IPS DF 19.7 (cell line): Measurements from ENCODE around the gene VKORC1L1.
"Not testable (repeated sequence)": the region's sequence is repeated elsewhere in the genome, so short reads cannot be mapped to it uniquely, and the experiment has no call there.

Source experiments
- DNase-seq: peaks from one replicate; pipeline ENCODE4 v3.0.0-alpha.2; 2013; ENCODE audit warnings: low read depth, low spot score

Gene VKORC1L1

GRCh38 chr7:65937296-65937695 is 64.4 kb downstream of the VKORC1L1 start:
- DNase-seq: no peak

DNA sequence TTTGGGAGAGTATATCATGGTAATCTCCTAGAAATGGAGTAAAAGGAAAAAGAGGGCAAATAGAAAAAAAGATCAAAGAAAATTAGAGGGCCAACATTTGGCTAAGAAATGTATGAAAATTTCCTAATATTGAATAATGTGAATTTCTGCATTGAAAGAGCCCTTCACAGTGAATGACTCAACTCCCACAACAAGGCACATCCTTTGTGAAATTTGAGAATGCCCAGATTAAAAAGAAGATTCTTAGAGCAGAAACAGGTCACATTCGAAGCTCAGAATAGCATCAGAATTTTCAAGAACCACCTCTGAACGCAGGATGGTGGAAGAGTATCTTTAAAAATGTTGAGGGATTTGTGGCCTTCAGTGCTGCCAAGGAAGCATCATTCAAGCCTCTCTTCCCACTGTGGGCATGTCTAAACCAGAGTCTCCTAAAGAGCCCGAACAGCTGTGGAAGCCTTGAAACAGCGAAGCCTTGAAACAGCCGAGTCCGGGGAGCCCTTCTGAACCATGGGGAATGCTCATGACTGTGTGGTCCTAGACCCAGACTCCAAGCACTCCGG is 65.5 kb downstream of the VKORC1L1 start:
- no peak for DNase-seq

- not testable (repeated sequence) for DNase-seq
These were observed 72.9 kb downstream of the VKORC1L1 start for GRCh38 chr7:65945787-65946186.

GRCh38 chr7:65946904-65947303 is 74.0 kb downstream of the VKORC1L1 start:
- DNase-seq: no peak

GRCh38 chr7:65951837-65952578 is 79.1 kb downstream of the VKORC1L1 start:
- DNase-seq: no peak

DNA sequence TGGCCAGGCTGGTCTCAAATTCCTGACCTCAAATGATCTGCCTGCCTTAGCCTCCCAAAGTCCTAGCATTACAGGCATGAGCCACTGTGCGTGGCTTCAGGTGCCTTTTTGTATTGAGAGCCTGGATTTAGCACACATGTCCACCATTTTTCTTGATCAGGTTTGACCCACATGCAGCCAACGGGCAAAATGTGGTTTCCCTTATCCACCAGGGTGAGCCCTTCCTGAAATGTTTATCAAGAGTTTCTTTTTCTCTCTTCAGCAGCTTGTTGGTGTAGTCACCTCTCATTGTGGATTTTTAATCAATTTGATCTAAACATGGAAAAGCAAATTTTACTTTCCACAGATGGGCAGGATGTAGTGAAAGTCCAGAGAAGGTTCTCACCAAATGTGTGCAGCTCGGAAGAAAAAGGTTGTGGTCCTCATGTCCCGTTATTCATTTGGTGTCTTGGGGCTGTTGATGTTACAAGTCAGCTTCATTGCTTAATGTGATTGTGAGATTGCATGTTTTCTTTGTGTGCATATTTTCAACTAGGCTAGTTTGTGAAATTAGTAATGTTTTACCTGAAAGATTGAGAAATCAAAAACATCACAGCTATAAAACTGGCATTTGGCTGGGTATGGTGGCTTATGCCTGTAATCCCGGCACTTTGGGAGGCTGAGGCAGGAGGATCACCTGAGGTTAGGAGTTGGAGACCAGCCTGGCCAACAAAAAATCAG is 80.3 kb downstream of the VKORC1L1 start:
- DNase-seq: no peak

DNA sequence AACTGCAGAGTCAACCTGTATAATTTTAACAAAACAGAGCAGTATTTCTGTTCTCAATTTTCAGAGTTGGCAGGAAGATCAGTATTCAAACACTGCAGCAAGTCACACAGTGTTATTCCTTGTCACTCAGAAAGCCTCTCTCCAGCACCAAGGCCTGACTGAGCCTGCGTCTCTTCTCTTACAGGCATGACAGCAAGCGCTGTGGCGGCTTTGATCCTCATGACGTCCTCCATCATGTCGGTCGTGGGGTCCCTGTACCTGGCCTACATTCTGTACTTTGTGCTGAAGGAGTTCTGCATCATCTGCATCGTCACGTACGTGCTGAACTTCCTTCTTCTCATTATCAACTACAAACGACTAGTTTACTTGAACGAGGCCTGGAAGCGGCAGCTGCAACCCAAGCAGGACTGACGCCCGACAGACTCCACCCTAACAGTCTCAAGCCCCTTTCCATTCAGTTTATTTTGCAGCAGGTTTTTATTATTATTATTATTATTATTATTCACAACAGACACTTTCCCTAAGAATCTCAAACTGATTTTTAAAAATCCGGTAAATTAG is 81.1 kb downstream of the VKORC1L1 start:
- no peak for DNase-seq

GRCh38 chr7:65955718-65956117 is 82.8 kb downstream of the VKORC1L1 start:
- DNase-seq: no peak

DNA sequence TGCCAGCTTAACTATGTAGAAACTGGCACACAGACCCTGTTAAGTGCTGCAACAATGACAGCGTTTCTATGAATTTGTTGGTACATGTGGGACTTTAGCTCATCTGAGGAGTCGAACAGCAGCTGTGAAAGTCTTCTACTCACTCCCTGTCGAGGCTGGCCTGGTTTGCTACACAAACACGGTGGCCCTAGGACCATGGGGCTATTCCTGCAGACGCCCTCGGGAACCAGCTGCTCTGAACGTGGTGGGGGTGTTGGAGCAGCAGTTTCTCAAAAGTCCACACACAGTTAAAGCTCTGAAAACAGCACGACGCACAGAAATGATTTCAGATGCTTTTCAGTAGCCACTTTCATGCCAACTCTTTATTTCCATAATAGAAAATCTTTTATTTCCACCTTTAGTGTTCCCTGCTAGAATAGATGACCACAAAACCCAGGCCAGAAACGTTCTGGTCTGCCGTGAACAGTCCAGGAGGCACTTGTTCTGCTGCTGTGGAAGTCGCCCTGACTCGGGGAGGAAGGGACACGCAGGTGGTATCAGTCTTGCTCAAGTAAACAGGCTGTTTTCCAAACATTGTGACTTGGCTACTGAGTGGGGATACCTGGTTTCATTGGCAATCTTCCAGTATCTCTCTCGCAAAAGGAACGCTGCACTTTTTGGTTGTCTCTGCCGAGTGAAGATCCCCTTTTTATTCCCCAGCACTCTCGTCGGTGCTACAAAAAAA is 87.6 kb downstream of the VKORC1L1 start:
- no peak for DNase-seq

- no peak for DNase-seq
These were observed 89.2 kb downstream of the VKORC1L1 start for GRCh38 chr7:65962033-65962432.

DNA sequence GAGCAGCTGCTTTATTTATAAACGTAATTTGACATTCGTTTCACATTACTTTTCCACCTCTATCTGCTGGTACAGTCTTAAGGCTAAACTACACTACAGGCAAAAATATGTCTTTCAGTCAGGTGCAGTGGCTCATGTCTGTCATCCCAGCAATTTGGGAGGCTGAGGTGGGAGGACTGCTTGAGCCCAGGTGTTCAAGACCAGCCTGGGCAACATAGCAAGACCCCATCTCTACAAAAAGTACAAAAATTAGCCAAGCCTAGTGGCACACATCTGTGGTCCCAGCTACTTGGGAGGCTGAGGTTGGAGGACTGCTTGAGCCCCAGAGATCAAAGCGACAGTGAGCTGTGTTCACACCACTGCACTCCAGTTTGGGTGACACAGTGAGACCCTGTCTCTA is 91.8 kb downstream of the VKORC1L1 start:
- not testable (repeated sequence) for DNase-seq

GRCh38 chr7:65966146-65966545 is 93.3 kb downstream of the VKORC1L1 start:
- no peak for DNase-seq

DNA sequence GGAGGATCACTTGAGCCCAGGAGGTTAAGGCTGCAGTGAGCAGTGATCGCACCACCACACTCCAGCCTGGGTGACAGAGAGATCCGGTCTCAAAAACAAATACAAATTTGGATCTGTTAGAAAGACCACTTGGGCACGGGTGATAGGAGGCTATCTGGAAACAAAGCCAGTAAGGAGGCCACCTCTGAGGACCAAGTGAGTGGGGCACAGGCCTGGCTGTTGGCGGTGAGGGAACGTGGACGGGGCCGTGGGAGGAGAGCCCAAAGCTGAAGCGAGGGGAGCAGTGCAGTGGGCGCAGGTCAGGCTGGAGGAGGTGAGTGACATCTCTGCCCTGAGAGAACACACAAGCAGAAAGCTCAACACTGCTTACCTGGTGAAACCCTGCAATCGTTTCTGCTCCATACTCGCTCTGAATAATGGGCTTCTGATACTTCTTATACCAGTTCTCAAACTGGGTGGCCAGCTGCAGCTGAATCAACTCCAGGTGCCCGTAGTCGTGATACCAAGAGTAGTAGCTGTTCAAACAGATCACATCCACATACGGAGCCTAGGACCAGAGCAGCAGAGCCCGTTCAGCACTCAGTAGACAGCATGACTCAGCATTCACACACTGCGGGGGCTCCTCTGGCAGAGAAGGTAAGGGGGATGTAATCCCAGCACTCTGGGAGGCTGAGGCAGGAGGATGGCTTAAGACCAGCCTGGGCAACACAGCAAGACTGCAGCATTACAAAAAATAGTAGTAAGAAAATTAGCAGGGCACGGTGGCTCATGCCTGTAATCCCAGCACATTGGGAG is 94.7 kb downstream of the VKORC1L1 start:
- DNase-seq: no peak

DNA sequence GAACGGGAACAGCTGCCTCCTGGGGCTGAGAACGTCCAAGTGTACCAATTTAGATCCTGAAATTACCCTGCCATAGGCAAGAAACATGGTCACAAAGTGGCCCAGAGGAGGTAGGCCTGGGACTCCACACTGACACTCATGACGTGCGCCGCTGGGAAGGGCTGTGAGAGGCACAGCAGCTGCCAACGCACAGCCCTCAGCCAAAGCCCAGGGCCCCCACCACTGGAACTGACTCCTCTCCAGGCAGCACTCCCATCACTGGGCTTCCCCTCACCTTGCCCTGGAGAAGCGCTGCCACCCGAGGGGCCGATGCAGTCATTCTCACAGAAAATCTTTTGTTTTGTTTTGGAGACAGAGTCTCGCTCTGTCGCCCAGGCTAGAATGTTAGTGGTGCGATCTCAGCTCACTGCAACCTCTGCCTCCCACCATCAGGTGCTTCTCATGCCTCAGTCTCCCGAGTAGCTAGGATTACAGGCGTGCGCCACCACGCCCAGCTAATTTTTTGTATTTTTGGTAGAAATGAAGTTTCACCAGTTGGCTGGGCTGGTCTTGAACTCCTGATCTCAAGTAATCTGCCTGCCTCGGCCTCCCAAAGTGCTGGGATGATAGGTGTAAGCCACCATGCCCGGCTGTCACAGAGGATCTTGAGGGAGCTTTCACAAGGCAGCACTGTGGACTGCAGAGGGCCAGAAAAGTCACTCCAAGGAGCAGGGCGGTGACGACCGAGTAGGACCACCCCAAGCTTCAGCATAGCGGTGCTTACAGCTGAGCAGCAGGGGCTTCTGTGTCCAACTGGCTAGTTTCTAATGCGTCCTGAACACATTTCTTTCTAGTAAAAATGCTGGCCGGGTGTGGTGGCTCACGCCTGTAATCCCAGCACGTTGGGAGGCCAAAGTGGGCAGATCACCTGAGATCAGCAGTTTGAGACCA is 95.6 kb downstream of the VKORC1L1 start:
- no peak for DNase-seq

DNA sequence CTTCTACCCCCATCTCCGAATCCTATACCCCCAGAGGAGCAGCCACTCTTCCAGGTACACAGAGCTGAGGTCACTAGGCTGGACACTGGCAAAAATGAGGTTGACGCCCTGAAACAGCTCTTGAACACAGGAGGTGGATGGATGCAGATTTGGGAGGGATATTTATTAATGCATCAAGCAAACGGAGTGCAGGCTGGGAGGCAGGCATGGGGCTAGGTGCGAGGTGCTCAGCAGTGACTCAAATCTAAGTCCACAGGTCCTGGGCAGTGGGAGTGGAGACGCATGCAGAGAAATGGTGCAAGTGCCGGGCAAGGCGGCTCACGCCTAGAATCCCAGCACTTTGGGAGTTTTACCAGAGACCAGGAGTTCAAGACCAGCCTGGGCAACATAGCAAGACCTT is 98.1 kb downstream of the VKORC1L1 start:
- no peak for DNase-seq

- no peak for DNase-seq
These were observed 100.1 kb downstream of the VKORC1L1 start for GRCh38 chr7:65972976-65973375.

DNA sequence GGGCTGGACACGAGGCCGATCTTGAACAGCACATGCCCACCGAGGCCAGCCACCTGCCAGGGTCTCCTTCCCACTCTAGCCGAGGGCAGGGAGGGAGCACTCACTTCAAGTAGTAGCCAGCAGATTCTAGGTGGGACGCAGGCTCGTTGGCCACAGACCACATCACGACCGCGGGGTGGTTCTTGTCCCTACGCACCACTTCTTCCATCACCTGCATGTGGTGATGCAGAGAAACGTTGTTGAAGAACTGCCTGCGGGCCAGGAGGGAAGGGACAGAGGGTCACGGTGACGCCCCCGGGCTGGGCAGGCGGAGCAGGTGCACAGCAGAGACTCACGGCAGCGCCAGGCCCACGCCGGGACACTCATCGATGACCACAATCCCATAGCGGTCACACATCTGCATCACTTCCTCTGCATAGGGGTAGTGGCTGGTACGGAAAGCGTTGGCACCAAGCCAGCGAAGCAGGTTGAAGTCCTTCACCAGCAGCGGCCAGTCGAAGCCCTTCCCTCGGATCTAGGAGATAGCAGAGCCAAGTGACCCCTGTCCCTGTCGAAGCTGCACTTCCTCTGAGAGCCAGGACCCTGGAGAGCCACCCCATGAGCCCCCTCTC is 101.4 kb downstream of the VKORC1L1 start:
- DNase-seq: no peak

- no peak for DNase-seq
These were observed 102.0 kb downstream of the VKORC1L1 start for GRCh38 chr7:65974876-65975275.

GRCh38 chr7:65975814-65976445 is 103.1 kb downstream of the VKORC1L1 start:
- DNase-seq: no peak
